ENCODE measurements around the gene LMOD1.
"Not testable (repeated sequence)": the region's sequence is repeated elsewhere in the genome, so short reads cannot be mapped to it uniquely, and the experiment has no call there.

LMOD1 gene

DNA sequence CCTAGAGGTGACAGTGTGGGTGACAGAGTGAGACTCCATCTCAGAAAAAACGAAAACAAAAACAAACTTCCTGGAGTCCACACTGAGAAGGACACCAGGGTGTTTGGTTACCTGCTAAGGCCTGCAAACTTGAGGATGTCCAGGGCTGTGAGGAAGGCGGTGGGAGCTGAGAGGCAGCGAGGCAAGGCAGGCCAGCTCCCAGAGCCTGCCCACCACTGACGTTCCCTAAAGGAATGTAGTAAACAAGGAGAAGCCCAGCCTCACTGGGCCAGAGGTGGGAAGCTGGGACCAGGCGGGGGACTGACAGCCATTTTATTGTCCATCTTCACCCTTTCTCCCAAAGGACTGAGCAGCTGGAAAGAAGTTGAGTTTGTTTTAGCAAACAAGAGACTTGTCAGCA, 33.5 kb downstream of the LMOD1 start:
- DNase-seq, result no peak

DNA sequence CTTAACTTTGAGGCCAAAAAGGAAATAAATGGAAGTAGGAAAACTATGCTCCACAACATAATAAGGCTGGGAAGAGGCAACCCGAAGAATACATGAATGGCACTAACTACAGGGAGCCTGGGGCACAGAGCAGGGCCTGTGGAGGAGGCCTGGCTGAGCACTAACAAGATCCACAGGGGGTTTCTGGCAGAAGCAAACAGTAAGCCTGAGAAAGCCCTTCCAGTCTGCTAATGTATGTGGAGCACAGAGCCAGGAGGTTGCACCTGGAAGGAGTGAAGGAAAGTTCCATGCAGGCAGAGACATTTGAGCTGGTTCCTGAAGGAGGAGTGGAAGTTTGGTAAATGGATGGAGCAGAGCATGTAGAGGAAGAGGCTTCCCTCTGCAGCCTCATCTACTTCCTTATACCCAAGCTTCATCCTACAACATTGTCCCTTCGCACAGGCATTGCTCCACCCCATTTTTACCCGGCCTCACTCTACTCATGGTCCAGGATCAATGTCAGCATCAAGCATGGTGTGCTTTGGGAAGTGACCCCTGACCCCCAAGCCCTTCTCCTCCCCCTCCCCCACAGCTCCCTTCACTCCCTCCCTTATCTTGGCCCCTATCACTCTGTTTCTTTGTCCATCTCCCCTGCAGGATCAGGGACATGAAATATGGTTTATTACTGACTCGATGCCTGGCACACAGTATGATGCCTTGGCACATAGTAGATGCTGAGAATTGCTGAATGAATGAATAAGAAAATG, 34.3 kb downstream of the LMOD1 start:
- no peak for DNase-seq

DNA sequence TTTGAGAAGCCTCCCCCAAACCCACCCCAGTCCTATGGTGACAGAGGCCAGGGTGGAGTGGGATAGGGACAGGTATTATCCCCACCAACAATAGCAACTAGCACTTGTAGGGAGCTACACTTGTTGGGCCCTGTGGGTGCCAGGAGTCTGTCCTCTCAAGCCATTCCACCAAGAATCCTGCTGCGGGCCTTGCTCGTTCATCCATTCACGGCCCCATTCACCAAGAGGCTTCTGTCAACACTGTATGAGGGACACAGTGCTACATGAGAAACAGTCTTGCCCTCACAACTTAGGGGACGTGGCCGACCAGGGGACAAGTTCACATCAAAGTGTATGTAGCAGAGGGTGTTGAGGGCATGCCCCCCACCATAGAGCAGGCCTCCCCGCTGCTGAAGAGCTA, 38.7 kb downstream of the LMOD1 start:
- no peak for DNase-seq

DNA sequence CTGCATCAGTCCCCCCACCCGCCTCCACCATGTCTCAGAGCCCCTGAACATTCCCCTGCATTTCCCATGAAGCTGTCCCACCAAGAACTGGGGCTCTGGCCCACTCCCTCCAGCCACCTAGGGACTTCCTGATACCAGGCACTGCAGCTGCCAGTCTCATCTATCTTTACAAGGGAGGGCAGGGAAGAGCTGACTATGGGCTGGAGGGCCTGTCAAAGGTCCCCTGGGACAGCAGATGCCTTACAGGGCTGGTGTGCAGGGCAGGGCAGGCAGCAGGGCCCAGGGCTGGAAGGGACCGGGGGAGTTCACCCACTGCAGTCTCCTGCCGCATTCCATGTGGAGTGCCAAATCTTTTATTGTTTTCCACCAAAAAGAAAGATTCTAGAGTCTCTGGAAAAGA, 40.0 kb downstream of the LMOD1 start:
- no peak for DNase-seq

DNA sequence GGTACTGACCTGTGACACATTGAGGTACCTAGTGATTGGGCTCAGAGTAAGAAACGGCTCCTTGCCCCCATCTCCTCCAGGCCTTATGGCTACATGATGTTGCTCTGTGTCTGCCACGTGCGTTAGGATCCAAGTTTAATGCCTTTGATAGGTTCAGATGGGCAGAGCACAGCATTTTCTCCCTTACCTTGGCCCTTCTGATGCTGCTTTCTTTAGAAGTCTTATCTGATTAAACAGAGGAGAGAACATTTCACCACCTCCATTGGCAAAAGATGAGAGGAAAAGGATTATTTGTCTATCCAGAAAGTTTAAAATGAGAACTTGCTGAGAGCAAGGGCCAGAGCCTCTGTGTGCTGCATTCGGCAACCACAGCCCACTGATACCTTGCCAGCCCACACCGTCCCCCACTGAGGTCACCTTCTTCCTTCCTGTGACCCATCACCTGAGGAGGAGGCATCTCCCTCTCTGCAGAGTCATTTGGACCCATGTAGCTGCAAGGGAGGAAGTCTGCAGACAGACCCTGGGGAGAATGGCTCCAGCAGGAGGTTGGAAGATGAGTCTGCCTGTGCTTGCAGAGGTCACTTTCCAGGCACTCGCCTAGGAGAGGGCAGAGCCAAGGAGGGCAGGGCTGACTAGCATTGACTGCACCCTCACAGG, 41.0 kb downstream of the LMOD1 start:
- DNase-seq, result no peak

DNA sequence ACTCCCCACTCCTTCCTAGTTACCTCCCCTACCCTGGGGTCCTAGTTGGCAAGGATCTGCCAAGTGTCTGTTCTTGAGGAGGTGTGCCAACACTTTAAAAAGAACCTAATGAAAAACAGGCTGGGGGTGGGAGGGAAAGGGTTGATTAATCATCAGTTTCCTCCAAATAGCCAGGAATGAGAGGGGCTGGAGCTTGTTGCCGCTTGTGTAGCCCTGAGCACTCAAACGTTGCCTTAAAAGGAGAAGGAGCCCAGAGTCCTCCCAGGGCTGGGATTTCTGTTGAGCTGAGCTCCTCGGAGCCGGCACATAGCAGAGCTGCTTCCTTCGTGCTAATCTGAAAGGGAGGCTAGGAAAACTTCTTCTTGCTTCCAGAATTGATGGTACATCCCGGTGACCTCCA, 41.8 kb downstream of the LMOD1 start:
- no peak for DNase-seq

DNA sequence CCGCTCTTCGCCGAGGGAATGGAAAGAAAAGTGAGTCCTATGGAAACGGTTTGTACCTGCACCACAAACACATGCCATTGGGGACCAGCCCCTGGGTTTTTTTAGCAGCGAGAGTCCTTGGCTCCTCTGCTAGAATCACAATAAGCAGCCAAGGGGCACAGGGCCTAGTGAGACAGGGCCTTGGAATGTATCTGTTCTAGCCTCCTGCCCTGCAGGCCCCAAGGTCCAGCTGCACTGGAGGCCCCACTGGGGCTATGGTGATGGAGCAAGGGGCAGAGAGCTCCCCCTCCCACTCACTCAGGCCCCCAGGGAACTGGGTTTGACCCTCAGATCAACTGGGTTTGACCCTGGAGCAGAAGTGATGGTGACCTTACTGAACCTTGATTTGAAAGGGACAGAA, 43.2 kb downstream of the LMOD1 start:
- no peak for DNase-seq

DNA sequence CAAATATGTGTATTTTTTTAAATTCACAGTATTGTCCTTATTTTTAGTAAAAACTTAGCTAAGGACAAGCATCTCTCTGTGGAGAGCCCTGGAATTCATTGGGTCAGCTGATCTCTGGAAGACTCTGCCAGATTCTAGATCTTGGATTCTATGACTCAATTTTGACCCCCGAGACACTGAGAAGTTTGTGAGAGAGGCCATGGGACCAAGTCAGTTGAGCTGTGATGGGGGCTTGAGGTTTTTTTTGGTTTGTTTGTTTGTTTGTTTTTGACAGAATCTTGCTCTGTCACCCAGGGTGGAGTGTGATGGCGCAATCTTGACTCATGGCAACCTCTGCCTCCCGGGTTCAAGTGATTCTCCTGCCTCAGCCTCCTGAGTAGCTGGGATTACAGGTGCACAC, 44.1 kb downstream of the LMOD1 start:
- no peak for DNase-seq

DNA sequence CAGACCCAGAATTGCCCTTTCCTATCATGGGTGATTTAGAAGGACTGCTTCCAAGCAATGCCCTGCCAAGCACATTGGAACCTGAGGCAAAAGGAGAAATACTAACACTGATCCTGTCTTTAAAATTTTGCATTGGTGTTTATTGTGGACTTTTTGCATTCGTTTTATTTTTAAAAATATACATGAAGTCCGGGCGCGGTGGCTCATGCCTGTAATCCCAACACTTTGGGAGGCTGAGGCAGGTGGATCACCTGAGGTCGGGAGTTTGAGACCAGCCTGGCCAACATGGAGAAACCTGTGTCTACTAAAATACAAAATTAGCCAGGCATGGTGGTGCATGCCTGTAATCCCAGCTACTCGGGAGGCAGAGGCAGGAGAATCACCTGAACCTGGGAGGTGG, 45.3 kb downstream of the LMOD1 start:
- DNase-seq, result not testable (repeated sequence)

DNA sequence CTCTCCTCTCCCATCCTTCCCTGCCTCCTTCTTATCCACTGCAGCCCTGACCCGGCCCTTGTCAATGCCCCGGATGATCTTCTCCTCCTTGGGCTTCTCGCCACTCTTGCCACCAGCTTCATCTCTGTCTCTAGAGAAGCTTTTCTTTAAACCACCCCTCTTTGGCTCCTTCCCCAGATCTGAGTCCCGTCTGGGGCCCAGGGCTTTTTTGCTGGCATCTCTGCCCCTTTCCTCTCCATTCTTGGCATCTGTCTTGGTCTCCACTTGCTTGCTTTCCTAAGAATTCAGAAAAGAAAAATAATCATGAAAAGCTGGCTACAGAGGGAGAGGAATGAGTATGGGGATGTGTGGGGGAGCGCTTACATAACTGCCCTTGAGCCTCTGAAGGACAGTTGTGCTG, 45.9 kb downstream of the LMOD1 start:
- DNase-seq, result no peak

DNA sequence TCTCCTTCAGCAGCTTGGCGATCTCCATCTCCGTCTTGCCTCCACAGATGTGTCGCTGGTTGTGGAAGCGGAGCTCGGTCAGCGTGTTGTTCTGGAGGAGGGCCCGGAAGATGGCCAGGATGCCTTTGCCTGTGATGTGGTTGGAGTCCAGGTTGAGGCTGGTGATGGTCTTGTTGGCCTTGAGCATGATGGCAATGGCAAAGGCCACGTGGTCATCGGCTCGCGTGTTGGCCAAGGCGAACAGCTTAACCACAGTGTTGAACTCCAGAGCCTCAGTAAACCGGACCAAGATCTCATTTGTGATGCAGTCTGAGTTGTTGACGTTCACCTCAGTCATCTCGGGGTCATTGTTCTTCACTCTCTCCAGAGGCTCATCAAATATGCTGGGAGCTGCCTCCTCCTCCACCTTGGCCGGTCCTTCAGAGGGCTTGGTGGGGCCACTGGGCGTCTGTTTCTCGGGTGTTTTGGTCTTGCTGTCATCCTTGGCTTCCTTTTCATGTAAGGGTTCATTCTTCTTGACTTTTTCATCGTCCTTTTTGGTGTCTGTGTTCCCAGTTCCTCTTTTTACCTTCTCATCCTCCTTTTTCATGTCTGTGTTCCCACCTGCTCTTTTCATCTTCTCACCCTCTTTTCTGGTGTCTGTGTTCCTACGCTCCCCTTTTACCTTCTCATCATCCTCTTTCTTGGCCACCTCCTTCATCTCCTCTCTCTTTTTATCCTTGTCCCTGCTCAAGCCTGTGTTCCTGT, 46.5 kb downstream of the LMOD1 start:
- DNase-seq, result no peak

DNA sequence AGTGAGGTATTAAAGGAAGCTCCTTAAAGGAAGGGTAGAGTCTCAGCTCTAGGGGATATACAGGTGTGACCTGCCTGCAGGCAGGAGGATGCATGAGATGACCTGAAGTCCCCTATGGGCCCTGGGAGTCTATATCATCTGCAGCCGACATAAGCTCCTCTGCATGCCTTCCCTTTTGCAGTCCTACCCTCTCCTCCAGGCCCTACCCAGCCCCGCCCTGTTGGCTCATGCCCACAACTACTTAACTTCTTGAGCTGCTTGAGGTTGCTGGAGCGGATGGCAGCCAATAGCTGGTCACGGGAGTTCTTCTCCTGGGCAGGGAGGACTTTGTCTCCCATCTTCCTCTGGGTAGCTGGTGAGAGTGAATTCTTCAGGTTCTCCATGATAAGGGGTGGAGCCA, 47.4 kb downstream of the LMOD1 start:
- DNase-seq, result no peak

DNA sequence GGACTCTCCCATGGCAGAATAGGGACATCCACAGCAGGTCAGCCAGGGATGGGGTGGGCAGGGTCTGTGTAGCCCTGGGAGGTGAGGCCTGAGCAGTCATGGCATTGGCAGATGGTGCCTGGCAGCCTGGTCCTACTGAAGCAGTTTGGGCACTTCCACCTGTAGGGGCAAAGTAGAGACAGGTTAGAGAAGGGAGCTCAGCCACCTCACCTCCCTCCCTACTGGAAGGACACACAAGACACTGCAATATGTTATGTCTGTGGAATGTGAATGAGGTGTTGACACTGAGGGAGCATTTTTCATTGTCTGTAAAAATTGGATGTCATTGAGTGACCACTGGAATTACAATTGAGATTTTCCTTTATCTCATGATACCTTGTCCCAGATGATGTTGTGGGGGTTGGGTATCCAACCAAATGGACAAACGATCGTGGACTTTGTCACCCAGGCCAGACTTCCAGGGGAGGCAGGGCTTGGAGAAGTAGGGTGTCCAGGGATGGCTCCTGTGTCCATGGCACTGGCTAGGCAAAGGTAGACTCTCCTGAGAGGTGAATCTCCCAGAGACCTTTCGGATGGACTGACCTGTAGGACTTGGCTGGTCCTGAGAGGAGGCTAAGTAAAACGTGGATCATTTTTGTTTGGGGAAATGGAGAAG, 48.0 kb downstream of the LMOD1 start:
- no peak for DNase-seq

DNA sequence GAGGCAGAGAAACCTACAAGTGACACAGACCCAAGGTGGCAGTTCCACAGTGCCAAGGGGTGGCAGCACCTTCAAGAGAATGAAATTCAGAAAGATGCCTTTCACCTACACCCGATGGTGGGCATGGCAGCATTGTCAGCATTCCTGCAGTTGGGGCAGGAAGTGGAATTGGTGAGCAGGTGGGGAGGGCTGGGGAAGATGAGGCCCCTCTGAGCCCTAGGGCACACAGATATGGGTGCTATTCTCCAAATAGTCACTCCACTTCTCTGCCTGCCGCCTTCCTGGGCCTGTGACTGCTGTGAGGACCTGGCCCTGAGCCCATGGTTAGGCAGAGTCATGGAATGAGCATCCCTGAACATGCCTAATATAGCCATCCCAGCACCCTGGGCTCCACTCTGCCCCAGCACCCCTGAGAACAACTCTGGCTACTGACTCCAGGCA, 49.4 kb downstream of the LMOD1 start:
- no peak for DNase-seq

DNA sequence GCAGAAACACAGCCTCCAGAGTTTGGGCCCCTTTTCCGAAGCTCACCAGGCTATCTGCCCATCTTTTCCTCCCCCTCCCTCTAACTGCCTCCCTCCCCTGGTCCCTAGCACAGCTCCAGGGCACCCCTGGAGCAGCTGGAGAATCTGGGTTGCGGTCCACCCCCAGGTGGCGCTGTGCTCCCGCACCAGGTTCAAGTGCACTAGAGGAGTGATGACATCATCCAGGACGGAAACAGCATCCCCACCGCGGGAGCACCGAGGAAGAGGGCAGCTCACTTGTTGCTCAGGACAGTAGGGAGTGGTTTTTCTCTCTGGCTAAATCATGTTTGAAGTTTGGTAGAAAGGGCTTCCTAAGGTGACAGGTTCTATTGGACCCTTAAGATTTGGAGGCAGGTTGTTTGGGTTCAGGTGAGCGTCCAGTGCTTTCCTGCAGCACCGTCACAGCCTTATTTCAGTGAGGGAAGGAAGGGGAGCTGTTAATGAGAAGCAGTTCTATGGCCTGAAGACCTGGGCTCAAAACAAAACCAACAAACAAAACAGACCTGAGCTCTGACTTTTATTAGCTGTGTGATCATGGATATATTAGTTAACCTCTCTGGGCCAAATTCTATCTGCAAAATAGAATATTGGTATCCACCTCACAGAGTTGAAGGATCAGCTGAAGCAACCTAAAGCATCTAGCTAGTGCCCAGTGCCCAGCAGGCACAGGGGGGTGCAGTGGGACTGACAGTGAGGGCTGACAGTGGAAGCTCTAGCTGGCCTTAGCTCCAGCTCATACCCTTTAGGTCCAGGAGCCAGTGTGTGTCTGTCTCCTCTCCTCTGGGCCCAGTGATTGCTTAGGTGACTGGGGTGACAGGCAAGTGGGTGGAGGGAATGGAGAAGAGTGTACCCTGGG, 50.2 kb downstream of the LMOD1 start:
- DNase-seq, result peak; percentile 90

DNA sequence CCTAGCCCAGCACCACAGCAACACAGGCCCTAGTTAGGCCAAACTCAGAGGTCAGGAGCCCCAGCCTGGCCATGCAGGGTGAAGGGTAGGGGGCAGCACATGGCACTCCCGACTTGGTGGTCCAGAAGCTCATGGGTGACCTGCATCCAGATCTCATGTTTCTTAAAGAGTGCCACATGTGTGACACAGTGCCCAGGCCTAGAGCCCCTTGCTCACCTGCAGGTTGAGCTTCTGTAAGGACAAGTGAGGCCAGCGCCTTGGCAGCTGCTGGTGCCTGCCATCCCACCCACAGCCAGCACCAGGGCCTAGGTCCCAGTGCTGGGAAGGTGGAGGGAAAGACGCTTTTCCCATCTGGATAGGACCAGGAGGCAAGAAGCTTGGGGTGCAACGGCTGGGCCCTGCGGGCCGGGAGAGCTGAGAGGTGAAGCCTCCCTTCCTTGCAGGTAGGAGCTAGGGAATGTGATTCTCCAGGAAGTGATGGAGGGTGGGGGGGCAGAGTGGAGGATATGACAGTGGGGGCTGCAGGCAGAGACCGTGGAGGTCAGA, 51.2 kb downstream of the LMOD1 start:
- no peak for DNase-seq

DNA sequence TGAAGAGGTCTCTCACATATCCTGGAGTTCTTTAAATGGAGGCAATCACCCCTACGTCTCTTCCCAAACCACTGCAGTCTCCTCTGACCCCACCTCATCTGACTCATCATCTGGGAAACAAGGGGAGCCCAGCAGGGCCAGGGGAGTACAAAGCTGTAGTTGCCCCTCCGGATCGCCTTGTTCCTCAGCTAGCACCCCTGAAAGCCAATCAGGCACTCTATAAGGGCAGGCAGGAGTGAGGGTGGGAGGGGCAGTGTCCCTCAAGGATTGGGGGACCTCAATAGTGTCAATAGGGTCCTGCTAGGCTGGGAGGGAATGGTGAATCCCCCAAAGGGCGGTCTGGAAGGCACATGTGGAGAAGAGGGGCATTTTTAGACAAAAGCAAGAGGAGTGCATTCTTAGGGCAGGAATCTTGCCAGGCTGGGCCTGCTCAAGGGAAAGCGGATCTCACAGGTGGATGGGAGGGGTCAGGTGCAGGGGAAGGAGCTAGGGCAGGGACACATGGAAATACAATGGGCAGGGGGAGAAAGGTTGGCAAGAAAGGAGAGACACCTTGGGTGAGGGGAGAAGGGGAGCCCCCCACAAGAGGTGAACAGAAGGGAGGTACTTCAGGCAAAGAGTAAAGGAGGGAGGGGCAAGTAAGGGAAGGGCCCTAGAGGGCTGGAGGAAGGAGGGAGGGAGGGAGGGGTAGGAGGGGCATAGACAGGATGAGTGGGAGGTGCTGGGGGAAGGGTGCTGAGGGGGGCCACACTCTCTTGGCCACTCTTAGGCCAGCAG, 51.8 kb downstream of the LMOD1 start:
- DNase-seq, result no peak

DNA sequence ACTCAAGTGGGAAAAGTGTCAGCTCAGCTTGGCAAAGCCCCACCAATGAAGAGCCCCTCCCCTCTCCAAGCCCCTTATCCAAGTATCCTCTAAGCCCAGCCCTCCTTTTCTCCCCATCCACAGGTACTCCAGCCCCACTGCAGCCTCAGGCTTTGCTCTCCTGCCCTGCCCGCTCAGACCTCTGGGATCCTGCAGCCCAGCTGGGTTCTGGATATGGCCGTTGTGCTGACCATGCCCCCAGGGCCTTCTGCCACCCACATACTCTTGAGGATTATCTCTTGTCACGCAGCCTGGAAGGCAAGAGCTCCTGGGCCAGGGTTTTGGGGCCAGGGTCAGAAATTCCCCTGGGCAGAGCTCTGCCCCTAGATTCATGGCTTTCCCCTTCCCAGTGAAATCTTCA, 52.9 kb downstream of the LMOD1 start:
- no peak for DNase-seq

DNA sequence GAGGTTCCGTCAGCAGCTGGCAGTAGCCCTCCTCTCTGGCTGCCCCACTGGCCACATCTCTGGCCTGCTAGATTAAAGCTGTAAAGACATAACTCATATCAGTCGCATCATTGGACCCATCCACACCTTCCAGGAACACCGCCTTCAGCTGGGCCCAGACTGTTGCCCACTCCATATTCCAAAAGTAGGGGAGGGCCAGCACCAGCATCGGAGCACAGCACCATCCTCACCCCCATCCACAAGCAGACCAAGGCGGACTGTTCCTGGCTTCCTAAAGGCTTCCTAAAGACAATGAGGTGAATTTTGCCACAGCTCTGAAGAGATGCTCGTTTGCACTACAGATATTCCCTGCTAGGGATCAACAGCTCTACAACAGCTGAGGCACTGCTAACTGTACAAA, 54.1 kb downstream of the LMOD1 start:
- DNase-seq, result no peak

DNA sequence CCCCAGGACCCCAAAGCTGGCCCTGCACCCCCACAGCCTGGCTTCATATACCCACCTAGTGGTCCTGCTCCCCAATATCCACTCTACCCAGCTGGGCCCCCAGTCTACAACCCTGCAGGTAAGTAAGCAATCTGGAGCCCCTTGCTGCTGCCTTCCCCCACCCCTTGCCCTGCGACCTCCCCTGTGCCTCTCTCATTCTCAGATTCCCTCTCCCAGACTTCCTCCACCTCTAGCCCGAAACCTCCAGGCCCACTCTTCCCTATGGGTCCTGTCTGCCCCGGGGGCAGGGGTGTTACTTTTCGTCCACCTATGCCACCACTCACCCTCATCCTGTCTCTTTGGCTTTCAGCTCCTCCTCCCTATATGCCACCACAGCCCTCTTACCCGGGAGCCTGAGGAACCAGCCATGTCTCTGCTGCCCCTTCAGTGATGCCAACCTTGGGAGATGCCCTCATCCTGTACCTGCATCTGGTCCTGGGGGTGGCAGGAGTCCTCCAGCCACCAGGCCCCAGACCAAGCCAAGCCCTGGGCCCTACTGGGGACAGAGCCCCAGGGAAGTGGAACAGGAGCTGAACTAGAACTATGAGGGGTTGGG, 54.8 kb downstream of the LMOD1 start:
- DNase-seq, result no peak
